Measurements from ENCODE around the gene TMEM62.

DNA sequence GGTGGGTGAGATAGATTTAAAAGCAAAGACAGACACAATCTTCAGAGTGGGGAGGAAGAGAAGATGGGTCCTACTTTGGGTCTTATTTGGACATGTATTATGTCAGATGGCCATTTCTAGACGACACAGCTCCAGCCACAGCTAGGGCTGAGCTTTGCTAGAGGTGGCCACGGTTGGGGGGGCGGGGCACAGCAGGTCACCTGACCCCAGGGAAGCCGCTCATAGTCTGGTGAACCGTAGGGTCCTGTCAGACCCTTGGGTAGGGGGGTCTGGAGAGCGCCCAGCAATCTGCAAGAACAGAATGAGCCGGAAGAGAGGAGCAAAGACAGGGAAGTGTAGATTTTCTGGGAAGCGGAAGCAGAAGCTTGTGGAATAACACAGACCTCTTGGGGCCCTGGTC lies 80.8 kb downstream of the TMEM62 start:
- TF ChIP-seq CTCF (conservative IDR thresholded peaks at IDR 0.05), result no peak
- no peak for TF ChIP-seq ZFX (IDR thresholded peaks at IDR 0.05)
